ENCODE data around the gene SRR. TPM values are rescaled to one million over a fixed set of nuclear protein-coding genes. Genes with fewer than 3 reads are reported as not detected.

The SRR gene
- polyA plus RNA-seq, 1 donor, result 21.0 TPM

GRCh38 chr17:2343421-2343820 lies 39.7 kb downstream of the SRR start:
- no peak for DNase-seq (ENCODE audit: low read depth)

- no peak for DNase-seq (ENCODE audit: low read depth)
Measured at GRCh38 chr17:2344528-2344927, 40.8 kb downstream of the SRR start.

- no peak for DNase-seq (ENCODE audit: low read depth)
Measured at GRCh38 chr17:2346475-2346874, 42.7 kb downstream of the SRR start.

GRCh38 chr17:2347805-2348685 lies 44.3 kb downstream of the SRR start:
- DNase-seq (ENCODE audit: low read depth), result no peak

- no peak for DNase-seq (ENCODE audit: low read depth)
Measured at GRCh38 chr17:2351269-2351668, 47.5 kb downstream of the SRR start.

- no peak for DNase-seq (ENCODE audit: low read depth)
Measured at GRCh38 chr17:2354311-2354710, 50.6 kb downstream of the SRR start.

- DNase-seq (ENCODE audit: low read depth), result no peak
Measured at GRCh38 chr17:2357237-2357636, 53.5 kb downstream of the SRR start.

GRCh38 chr17:2357931-2358434 lies 54.2 kb downstream of the SRR start:
- no peak for DNase-seq (ENCODE audit: low read depth)

- DNase-seq (ENCODE audit: low read depth), result no peak
Measured at GRCh38 chr17:2361010-2361760, 57.4 kb downstream of the SRR start.

GRCh38 chr17:2362016-2362415 lies 58.3 kb downstream of the SRR start:
- no peak for DNase-seq (ENCODE audit: low read depth)

- DNase-seq (ENCODE audit: low read depth), result no peak
Measured at GRCh38 chr17:2362416-2362815, 58.7 kb downstream of the SRR start.

- DNase-seq (ENCODE audit: low read depth), result no peak
Measured at GRCh38 chr17:2362881-2363280, 59.1 kb downstream of the SRR start.

GRCh38 chr17:2363318-2363717 lies 59.6 kb downstream of the SRR start:
- DNase-seq (ENCODE audit: low read depth), result no peak

GRCh38 chr17:2363851-2364762 lies 60.4 kb downstream of the SRR start:
- DNase-seq (ENCODE audit: low read depth), result no peak

GRCh38 chr17:2364763-2365116 lies 61.0 kb downstream of the SRR start:
- no peak for DNase-seq (ENCODE audit: low read depth)

- no peak for DNase-seq (ENCODE audit: low read depth)
Measured at GRCh38 chr17:2365132-2365531, 61.4 kb downstream of the SRR start.

GRCh38 chr17:2366747-2367494 lies 63.2 kb downstream of the SRR start:
- no peak for DNase-seq (ENCODE audit: low read depth)

GRCh38 chr17:2368359-2368758 lies 64.6 kb downstream of the SRR start:
- no peak for DNase-seq (ENCODE audit: low read depth)

GRCh38 chr17:2369039-2369438 lies 65.3 kb downstream of the SRR start:
- DNase-seq (ENCODE audit: low read depth), result no peak

- DNase-seq (ENCODE audit: low read depth), result no peak
Measured at GRCh38 chr17:2369551-2370210, 65.9 kb downstream of the SRR start.

- no peak for DNase-seq (ENCODE audit: low read depth)
Measured at GRCh38 chr17:2370211-2370589, 66.5 kb downstream of the SRR start.
